Epithelial cell of esophagus (primary cell): Measurements from ENCODE around the gene ADCK1.
"Not testable (repeated sequence)": the region's sequence is repeated elsewhere in the genome, so short reads cannot be mapped to it uniquely, and the experiment has no call there.

Source experiments
- DNase-seq: peaks from one replicate; pipeline ENCODE4 v3.0.0; 2010; ENCODE audit warnings: low read depth
- H3K4me3 ChIP-seq: 2 replicates; pipeline ENCODE4 v1.5.1; 2011; ENCODE audit warnings: mild to moderate bottlenecking, low read length, control low read depth
- TF ChIP-seq, protein P1 (sequence below): IDR thresholded peaks from 2 replicates; pipeline ENCODE4 v1.5.1; 2011; ENCODE audit warnings: low read depth, mild to moderate bottlenecking, low read length, control low read depth, inconsistent platforms; ENCODE audit not compliant: insufficient read depth; ENCODE audit errors: missing control alignments

ADCK1 gene

DNA sequence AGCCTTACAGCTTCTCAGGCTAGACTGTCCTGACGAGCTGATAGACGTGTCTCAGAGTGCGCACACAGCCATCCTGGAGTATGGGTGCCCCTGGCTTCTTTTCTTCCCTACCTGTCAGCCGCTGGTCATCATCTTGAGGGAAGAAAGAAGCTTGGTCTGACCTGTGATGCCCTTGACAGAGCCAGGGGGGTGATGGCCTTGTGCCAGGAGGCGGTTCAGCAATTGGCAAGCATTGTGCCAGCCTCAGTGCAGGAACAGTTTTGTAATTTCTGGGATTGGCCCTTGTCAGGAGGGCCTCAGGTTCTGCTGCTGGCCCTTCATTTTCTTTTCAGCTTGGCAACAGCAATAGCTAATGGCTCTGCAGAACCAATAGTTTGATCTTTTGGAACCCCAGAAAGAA, 80.1 kb downstream of the ADCK1 start:
- no peak overlapping the region for H3K4me3 ChIP-seq
- DNase-seq, result no peak
- TF ChIP-seq, protein P1, sequence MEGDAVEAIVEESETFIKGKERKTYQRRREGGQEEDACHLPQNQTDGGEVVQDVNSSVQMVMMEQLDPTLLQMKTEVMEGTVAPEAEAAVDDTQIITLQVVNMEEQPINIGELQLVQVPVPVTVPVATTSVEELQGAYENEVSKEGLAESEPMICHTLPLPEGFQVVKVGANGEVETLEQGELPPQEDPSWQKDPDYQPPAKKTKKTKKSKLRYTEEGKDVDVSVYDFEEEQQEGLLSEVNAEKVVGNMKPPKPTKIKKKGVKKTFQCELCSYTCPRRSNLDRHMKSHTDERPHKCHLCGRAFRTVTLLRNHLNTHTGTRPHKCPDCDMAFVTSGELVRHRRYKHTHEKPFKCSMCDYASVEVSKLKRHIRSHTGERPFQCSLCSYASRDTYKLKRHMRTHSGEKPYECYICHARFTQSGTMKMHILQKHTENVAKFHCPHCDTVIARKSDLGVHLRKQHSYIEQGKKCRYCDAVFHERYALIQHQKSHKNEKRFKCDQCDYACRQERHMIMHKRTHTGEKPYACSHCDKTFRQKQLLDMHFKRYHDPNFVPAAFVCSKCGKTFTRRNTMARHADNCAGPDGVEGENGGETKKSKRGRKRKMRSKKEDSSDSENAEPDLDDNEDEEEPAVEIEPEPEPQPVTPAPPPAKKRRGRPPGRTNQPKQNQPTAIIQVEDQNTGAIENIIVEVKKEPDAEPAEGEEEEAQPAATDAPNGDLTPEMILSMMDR, result no peak

DNA sequence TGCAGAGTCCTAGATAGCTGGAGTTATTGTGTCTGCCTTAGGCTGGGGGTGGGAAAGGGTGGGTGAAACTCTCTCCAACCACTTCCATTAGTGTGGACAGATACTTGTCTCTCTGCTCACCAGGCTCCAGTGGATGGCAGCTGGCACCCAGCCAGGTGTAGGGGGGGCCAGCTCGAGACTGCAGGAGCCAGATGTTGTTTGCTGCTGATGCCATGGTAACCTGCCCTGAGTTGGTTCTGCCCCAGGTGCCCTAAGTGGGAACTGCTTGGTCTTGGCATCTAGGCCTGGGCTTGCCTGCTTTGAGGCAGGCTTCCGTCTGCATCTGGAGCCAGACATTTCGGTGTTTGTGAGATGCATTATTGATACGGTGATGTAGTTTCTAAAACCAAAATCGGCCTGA, 82.2 kb downstream of the ADCK1 start:
- TF ChIP-seq, protein P1, result no peak
- no peak overlapping the region for H3K4me3 ChIP-seq

DNA sequence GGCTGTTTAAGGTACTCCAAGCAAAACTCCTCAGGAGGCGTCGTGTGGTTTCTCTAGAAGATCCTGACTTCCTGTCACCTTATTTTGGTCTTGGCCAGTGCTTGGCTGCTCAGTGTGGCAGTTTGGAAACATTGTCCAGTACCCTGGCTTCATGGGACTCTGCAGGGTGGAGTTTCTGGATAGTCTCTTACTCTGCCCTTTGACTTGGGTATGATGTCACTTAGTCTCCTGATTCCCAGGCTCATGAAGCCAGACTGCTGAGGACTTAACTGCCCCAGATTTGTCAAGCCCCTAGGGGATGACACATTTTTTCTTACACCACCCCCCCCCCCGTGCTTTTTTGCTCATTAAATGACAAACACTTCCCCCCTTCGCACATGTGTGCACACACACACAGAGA, 82.7 kb downstream of the ADCK1 start:
- H3K4me3 ChIP-seq, result no peak overlapping the region
- no peak for DNase-seq
- TF ChIP-seq, protein P1, result no peak

More for the DNA sequence above, 82.2 kb downstream of the ADCK1 start:
- DNase-seq, result peak; percentile 14

DNA sequence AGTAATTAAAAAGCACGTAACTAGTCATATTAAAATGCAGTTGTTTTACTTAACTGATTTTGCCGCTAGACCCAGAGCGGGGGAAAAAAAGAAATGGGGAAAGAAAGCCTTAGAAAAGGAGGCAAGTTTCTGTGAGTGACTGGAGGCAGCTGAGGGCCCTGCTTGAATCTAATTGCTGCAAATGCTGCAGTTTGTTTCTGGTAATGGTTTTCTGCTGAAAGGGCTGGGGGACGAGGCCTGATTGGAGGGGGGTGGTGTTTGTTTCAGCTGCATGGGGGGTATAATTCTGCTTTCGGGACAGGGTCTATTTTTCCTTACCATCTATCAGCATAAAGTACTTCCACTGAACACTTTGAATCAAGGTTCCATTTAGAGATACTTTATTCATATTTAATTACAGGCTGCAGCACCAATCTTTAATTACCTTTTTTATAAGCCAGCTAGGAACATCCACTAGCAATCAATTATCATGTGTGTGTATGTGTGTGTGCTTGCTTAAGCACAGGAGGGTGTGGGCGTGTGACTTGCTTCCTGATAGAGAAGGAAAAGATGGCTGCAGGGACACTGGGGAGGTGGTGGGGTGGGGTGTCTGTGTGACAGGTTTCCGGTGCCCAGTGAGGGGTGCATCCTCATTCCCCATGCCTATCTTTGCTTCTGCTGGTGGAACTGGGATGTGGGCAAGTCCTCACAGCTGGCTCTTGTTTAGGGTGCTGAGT, 83.4 kb downstream of the ADCK1 start:
- H3K4me3 ChIP-seq, result no peak overlapping the region
- no peak for DNase-seq
- TF ChIP-seq, protein P1, result no peak

DNA sequence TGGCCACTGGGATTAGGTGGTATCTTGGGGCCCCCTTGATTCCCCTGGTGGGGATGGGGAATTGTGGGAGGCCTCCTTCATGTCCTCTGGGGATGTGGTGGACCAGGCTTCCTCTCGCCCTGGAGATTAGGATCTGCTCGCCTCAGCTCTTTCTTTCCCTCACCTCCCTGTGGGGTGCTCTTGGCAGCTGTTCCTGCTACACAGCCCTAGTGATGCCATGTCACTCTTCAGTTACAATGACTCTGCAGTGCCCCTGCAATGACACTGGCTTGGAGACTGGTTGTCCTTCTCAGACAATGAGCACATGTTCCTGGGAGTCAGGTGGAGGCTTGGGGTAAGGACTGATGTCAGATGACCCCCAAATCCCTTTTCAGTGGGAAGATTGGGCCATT, 83.9 kb downstream of the ADCK1 start:
- TF ChIP-seq, protein P1, result no peak
- DNase-seq, result no peak

DNA sequence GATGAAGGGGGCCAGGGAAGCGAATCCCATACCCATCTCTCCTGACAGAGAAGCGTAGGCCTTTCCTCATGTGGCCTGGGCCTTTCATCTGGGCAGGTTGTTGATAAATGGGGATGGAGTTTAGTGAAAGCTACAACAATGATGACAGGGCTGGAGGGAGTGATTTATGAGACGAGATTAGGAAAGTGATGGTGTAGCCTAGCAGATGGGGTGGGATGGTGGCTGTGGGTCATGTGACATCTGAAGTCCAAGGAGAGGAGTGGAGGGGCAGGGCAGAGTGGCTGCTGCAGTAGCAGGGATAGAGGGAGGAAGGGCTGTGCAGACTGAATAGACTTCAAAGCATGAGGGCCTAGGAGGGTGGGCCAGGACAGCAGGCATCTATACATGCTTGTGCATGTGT, 85.5 kb downstream of the ADCK1 start:
- H3K4me3 ChIP-seq, result no peak overlapping the region
- DNase-seq, result no peak
- TF ChIP-seq, protein P1, result no peak

More for the DNA sequence above, 83.9 kb downstream of the ADCK1 start:
- no peak overlapping the region for H3K4me3 ChIP-seq

DNA sequence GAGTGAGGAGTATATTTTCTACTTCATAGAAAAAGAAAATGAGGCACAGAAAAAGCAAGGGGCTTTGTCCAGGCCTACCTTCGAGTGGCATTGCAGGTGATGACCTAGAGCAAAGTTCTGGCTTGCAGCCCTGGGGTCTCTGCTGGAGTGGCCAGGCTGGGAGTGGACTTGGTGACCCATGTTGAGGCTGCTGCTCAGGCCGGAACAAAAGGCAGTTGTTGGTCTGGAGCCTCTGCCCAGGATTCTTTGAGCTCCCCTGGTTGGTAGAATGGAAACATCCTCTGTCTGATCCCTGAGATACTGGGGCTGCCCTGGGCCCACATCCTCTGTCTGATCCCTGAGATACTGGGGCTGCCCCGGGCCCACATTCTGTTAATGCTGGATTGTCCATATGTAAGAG, 86.1 kb downstream of the ADCK1 start:
- TF ChIP-seq, protein P1, result no peak
- no peak for DNase-seq
- no peak overlapping the region for H3K4me3 ChIP-seq

DNA sequence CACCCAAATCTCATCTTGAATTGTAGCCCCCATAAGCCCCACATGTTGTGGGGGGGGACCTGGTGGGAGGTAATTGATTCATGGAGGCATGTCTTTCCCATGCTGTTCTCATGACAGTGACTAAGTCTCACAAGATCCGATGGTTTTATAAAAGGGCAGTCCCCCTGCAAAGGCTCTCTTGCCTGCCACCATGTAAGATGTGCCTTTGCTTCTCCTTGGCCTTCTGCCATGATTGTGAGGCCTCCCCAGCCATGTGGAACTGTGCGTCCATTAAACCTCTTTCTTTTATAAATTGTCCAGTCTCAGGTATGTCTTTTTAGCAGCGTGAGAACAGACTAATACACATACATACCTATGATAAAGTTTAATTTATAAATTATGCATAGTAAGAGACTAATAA, 89.0 kb downstream of the ADCK1 start:
- not testable (repeated sequence) for DNase-seq, H3K4me3 ChIP-seq
